Activated CD8-positive, alpha-beta T cell treated with anti-CD3 and anti-CD28 coated beads, Interleukin-2, amount 10 ng/mL, durations not matched to agents 7 days and 5 days (primary cell): Measurements from ENCODE around the gene GUCA2A. TPM values are rescaled to one million over a fixed set of nuclear protein-coding genes. Genes with fewer than 3 reads are reported as not detected.
A peak's percentile ranks its signal among the peaks of the same experiment; 100 is the strongest.

Source experiments
- ATAC-seq: fragments of 150-1000 bp; cut with Tn5 transposase; one replicate; pipeline ENCODE4 v1.10.0; 2021; ENCODE audit warnings: moderate library complexity
- CTCF ChIA-PET: fragments of 350-600 bp; sonication (Branson Sonifier 250); formaldehyde crosslinking; loops from one replicate; lab custom pipeline; 2021; ENCODE audit warnings: antibody characterized with exemption; lab: Charles Lee
- POLR2A ChIA-PET: fragments of 350-600 bp; sonication (Branson Sonifier 250); formaldehyde crosslinking; loops from one replicate; lab custom pipeline; 2021; ENCODE audit warnings: antibody characterized with exemption; lab: Charles Lee
- DNase-seq: peaks from one replicate; pipeline ENCODE4 v3.0.0-alpha.2; 2020
- H3K27ac Mint-ChIP-seq: one replicate; pipeline ENCODE4 v1.8.0; 2021; ENCODE audit warnings: mild to moderate bottlenecking, mixed read lengths
- H3K27me3 Mint-ChIP-seq: one replicate; pipeline ENCODE4 v1.8.0; 2021; ENCODE audit warnings: low read depth, mixed read lengths
- H3K36me3 Mint-ChIP-seq: one replicate; pipeline ENCODE4 v1.8.0; 2021; ENCODE audit warnings: low read depth, mixed read lengths
- H3K4me1 Mint-ChIP-seq: one replicate; pipeline ENCODE4 v1.8.0; 2021; ENCODE audit warnings: low read depth, mixed read lengths
- H3K4me3 Mint-ChIP-seq: one replicate; pipeline ENCODE4 v1.8.0; 2021; ENCODE audit warnings: mild to moderate bottlenecking, mixed read lengths
- H3K9me3 Mint-ChIP-seq: one replicate; pipeline ENCODE4 v1.8.0; 2022; ENCODE audit warnings: mixed read lengths; ENCODE audit not compliant: insufficient read depth
- total RNA-seq, 2 experiments: library from RNA; stranded (reverse); gene quantifications; one replicate each; pipeline ENCODE4 v1.2.3, GENCODE V29; 2021

GUCA2A gene
- total RNA-seq, 2 experiments from 2014 or later = not detected

DNA sequence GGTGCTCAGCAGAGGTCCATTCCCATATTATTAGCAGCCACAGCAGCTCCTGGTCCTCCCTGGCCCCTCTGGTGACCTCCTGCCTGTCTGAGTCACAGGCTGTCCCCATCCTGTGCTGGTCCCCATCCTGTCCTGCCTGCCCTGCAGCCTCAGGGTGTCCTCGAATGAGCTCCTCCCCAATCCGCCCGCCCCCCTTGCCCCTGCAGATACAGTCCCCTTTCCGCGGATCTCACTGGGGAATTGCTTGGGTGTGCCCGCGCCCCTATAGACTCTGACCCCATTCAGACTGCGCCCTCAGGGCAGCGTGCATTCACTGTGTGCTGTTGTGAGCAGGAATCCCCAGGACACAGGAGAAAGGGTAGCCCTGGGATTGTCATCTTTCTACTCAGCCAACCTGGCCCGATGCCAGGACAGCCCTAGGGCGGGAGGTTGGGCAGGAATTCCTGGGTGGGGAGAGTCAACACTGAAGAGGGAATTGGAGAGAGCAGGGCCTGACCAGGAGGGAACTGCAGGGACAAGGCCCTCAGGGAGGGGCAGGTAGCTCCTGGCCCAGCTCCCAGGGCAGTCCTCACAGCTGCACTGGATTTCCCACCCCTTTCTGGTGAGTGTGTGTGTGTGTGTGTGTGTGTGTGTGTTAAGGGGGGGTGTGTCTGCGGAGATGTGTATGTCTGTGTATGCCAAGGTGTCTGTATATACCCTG is 1.1 kb upstream of the GUCA2A start:
- DNase-seq (no peak), ATAC-seq (no peak)
- no peak overlapping the region for H3K4me3 Mint-ChIP-seq
- H3K27me3 Mint-ChIP-seq = peaks cover 4% of the 10 kb centered on the region
- ChIA-PET POLR2A (no interaction called here), CTCF (interaction anchor here (6.1 kb wide), 1 partner anchor 7 kb away, joined by 32 read pairs; no protein-coding TSS in a partner anchor)
- peaks cover 6% of the 10 kb centered on the region for H3K4me1 Mint-ChIP-seq
- peaks cover 10% of the 10 kb centered on the region for H3K9me3 Mint-ChIP-seq
- no peaks in the 10 kb centered on the region for H3K36me3 Mint-ChIP-seq
- H3K27ac Mint-ChIP-seq = no peak overlapping the region

GRCh38 chr1:42163536-42164503 is 725 bp downstream of the GUCA2A start:
- peaks cover 6% of the 10 kb centered on the region for H3K4me1 Mint-ChIP-seq
- no peak overlapping the region for H3K27ac Mint-ChIP-seq
- DNase-seq = no peak
- H3K9me3 Mint-ChIP-seq = peaks cover 13% of the 10 kb centered on the region
- no peak overlapping the region for H3K4me3 Mint-ChIP-seq
- ATAC-seq = no peak
- H3K36me3 Mint-ChIP-seq = no peaks in the 10 kb centered on the region
- H3K27me3 Mint-ChIP-seq = peaks cover 8% of the 10 kb centered on the region
- ChIA-PET CTCF (interaction anchor here (6.1 kb wide), 1 partner anchor 9 kb away, joined by 32 read pairs; no protein-coding TSS in a partner anchor), POLR2A (no interaction called here)

DNA sequence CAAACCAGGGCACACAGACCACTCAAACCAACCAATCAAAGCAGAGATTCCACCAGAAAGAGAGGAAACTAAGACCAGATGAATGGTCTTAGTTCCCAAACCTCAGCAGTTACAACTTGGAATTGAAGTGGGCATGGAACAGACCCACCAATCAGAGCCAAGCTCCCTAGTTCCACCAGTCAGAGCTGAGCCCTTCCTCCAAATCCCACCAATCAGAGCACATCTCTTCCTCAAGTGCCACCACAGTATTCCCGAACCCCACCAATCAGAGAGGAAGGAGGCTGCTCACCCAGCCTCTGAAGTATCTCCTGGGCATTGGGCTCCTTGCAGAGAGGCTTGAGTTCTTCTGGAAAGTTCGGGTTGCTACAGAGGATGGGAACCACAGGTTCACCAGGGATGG is 1.4 kb downstream of the GUCA2A start:
- Mint-ChIP-seq H3K4me1 (peaks cover 6% of the 10 kb centered on the region), H3K27ac (no peak overlapping the region), H3K27me3 (peaks cover 8% of the 10 kb centered on the region), H3K36me3 (no peaks in the 10 kb centered on the region), H3K4me3 (no peak overlapping the region), H3K9me3 (peaks cover 13% of the 10 kb centered on the region)
- POLR2A ChIA-PET = no interaction called here
- DNase-seq = no peak
- CTCF ChIA-PET = interaction anchor here (6.1 kb wide), 1 partner anchor 10 kb away, joined by 32 read pairs; no protein-coding TSS in a partner anchor
- ATAC-seq = no peak

DNA sequence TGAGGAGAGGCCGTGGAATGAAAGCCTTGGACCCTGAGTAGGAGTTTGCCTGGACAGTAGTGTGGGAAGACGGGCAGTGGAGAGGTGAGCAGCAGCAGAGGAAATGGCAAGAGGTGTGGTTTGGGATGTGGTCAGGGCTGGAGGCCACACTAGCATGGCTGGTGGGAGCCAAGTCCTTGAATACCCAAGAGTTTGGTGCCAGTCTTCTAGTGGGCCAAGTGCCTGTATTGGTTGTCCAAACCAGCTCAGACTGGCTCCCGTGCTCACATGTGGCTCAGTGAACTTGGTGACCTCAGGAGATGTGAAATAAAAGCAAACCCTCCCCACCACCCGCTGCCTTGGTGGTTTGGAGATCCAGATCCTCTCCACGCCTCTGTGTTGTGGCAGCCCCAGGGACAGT is 2.4 kb downstream of the GUCA2A start:
- Mint-ChIP-seq H3K27ac (no peak overlapping the region), H3K9me3 (peaks cover 13% of the 10 kb centered on the region), H3K4me1 (peaks cover 14% of the 10 kb centered on the region), H3K36me3 (no peaks in the 10 kb centered on the region), H3K27me3 (peaks cover 8% of the 10 kb centered on the region), H3K4me3 (no peak overlapping the region)
- ATAC-seq (no peak), DNase-seq (no peak)
- CTCF ChIA-PET = interaction anchor here (6.1 kb wide), 1 partner anchor 11 kb away, joined by 32 read pairs; no protein-coding TSS in a partner anchor
- POLR2A ChIA-PET = no interaction called here

DNA sequence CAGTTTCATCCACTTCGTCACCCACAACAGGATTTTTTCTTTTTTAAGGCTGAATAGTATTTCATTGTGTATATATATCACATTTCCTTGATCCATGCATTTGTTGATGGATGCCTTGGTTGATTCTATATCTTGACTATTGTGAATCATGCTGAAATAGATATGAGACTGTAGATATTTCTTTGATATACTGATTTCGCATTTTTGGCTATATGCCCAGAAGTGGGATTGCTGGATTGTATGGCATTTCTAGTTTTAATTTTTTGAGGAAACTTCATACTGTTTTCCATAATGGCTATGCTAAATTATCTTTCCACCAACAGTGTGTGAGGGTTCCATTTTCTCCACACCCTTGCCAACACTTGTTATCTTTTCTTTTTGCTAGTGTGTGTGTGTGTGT is 6.4 kb downstream of the GUCA2A start:
- ChIA-PET CTCF (interaction anchor here (0.6 to 4.1 kb wide), 4 partner anchors 11 to 1453 kb away, joined by 3 to 29 read pairs (median 4); no protein-coding TSS in a partner anchor), POLR2A (interaction anchor here (0.6 kb wide), 1 partner anchor 14 kb away, joined by 3 read pairs; no protein-coding TSS in a partner anchor)
- Mint-ChIP-seq H3K9me3 (peaks cover 13% of the 10 kb centered on the region), H3K4me3 (no peak overlapping the region), H3K36me3 (no peaks in the 10 kb centered on the region), H3K4me1 (peaks cover 14% of the 10 kb centered on the region), H3K27ac (no peak overlapping the region), H3K27me3 (peaks cover 8% of the 10 kb centered on the region)
- ATAC-seq (no peak), DNase-seq (no peak)

DNA sequence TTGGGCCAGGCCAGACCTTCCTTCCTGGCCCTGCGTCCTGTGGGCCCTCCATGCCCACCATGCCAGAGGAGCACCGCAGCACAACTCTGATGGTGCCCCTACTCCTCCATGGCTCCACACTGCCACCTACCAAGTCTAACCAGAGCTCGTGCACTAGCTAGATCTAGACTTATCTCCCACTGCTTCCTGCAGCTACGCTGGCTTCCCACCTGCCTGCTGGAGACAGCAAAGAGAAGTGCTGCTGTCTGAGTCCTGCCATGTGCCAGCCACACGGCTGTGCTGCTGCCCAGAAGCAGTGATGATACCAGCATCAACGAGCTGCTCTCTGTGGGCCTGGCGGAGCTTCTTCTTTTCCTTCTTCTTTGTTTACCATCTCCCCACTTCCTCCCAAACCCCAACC is 6.9 kb downstream of the GUCA2A start:
- Mint-ChIP-seq H3K9me3 (peaks cover 13% of the 10 kb centered on the region), H3K4me3 (no peak overlapping the region), H3K36me3 (no peaks in the 10 kb centered on the region), H3K4me1 (peaks cover 14% of the 10 kb centered on the region), H3K27ac (peak overlapping the region; percentile 22), H3K27me3 (peaks cover 8% of the 10 kb centered on the region)
- POLR2A ChIA-PET = no interaction called here
- CTCF ChIA-PET = interaction anchor here (0.6 to 4.1 kb wide), 4 partner anchors 10 to 1453 kb away, joined by 3 to 29 read pairs (median 4); no protein-coding TSS in a partner anchor
- DNase-seq = peak; percentile 25
- ATAC-seq = peak; percentile 42

DNA sequence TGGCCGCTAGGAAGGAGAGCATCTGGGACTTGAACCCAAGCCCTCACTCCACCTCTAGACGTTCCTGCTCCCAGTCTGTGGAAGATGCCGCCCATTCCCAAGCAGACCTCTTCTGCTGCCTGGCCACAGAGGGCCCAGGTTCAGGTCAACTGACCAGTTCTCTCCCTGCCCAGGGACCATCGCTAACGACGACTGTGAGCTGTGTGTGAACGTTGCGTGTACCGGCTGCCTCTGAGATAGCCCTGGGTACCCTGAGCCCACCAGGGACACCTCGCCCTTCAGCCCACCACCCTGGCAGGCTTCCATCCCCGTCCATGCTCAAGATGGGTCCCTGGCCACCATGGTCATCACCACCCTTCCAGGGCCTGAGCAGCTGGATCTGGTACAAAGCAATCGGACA is 9.2 kb downstream of the GUCA2A start:
- POLR2A ChIA-PET = no interaction called here
- Mint-ChIP-seq H3K27ac (no peak overlapping the region), H3K4me3 (no peak overlapping the region), H3K27me3 (peaks cover 9% of the 10 kb centered on the region), H3K9me3 (peaks cover under 1% of the 10 kb centered on the region), H3K4me1 (peaks cover 8% of the 10 kb centered on the region), H3K36me3 (no peaks in the 10 kb centered on the region)
- no peak for ATAC-seq
- CTCF ChIA-PET = interaction anchor here (1.2 to 4.1 kb wide), 2 partner anchors 18 to 581 kb away, joined by 3 to 29 read pairs; no protein-coding TSS in a partner anchor
- no peak for DNase-seq

DNA sequence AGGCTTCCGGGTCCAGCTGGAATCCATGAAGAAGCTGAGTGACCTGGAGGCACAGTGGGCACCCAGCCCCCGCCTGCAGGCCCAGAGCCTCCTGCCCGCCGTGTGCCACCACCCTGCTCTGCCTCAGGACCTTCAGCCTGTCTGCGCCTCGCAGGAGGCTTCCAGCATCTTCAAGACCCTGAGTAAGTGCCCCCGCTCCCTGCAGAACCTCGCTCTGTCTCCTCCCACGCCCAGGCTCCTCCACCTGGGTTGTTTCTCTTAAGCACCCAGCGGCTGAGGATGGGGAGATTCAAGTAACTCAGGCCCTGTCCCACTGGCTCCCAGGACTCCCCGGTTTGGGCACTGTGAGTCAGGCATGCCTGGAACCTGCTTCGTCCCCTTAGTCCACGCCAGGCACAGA is 9.9 kb downstream of the GUCA2A start:
- peaks cover 8% of the 10 kb centered on the region for H3K4me1 Mint-ChIP-seq
- H3K4me3 Mint-ChIP-seq = no peak overlapping the region
- DNase-seq (no peak), ATAC-seq (no peak)
- CTCF ChIA-PET = interaction anchor here (1.2 to 4.1 kb wide), 2 partner anchors 19 to 580 kb away, joined by 3 to 29 read pairs; no protein-coding TSS in a partner anchor
- POLR2A ChIA-PET = no interaction called here
- peaks cover 8% of the 10 kb centered on the region for H3K27me3 Mint-ChIP-seq
- no peaks in the 10 kb centered on the region for H3K36me3 Mint-ChIP-seq
- no peak overlapping the region for H3K27ac Mint-ChIP-seq
- H3K9me3 Mint-ChIP-seq = no peaks in the 10 kb centered on the region

DNA sequence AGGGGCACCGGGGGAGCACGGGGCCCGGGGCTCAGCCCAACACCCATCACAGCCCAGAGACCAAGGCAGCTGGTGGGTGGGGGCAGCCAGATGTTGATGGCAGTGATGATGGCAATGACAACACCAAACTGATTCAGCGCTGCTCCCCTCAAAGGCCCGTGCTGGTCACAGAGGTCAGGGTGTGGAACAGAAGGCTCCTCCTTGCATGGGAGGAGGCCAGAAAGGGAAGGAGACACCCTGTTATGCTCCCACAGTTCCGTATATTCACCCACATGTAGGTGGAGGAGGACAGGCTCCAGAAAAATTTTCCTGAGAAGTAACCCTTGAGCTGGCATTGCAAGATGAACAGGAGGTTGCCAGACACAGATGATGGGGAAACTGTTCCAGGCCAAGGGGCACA is 10.9 kb downstream of the GUCA2A start:
- H3K27me3 Mint-ChIP-seq = peaks cover 6% of the 10 kb centered on the region

GRCh38 chr1:42152907-42153600 is 11.5 kb downstream of the GUCA2A start, which contains the start of gene GUCA2B:
Gene GUCA2B, plus strand, starts transcription at chr1:42153410. Its CDS starts 41 bp downstream, at chr1:42153451.
- peaks cover 6% of the 10 kb centered on the region for H3K27me3 Mint-ChIP-seq
- peaks cover 7% of the 10 kb centered on the region for H3K4me1 Mint-ChIP-seq
- POLR2A ChIA-PET = no interaction called here

More for the DNA sequence above, 10.9 kb downstream of the GUCA2A start:
- Mint-ChIP-seq H3K36me3 (no peaks in the 10 kb centered on the region), H3K27ac (no peak overlapping the region), H3K4me1 (peaks cover 8% of the 10 kb centered on the region), H3K9me3 (no peaks in the 10 kb centered on the region), H3K4me3 (no peak overlapping the region)
- ATAC-seq (no peak), DNase-seq (no peak)
- ChIA-PET POLR2A (no interaction called here), CTCF (no interaction called here)

GRCh38 chr1:42152119-42152518 is 12.4 kb downstream of the GUCA2A start:
- no peaks in the 10 kb centered on the region for H3K4me1 Mint-ChIP-seq
- ATAC-seq (no peak), DNase-seq (no peak)
- H3K36me3 Mint-ChIP-seq = no peaks in the 10 kb centered on the region
- CTCF ChIA-PET = interaction anchor here (0.6 to 1.7 kb wide), 3 partner anchors 21 to 435 kb away, joined by 3 to 7 read pairs (median 3); no protein-coding TSS in a partner anchor
- peaks cover 6% of the 10 kb centered on the region for H3K27me3 Mint-ChIP-seq
- no peak overlapping the region for H3K27ac Mint-ChIP-seq
- H3K9me3 Mint-ChIP-seq = no peaks in the 10 kb centered on the region
- H3K4me3 Mint-ChIP-seq = no peak overlapping the region
- POLR2A ChIA-PET = interaction anchor here (0.6 kb wide), 1 partner anchor 610 kb away, joined by 3 read pairs; no protein-coding TSS in a partner anchor

More at GRCh38 chr1:42152907-42153600, 11.5 kb downstream of the GUCA2A start, which contains the start of gene GUCA2B:
- no peak within 1 kb of the TSS for H3K27ac Mint-ChIP-seq
- no peaks in the 10 kb centered on the region for H3K36me3 Mint-ChIP-seq
- CTCF ChIA-PET = no interaction called here
- DNase-seq (no peak), ATAC-seq (no peak)
- no peak within 1 kb of the TSS for H3K4me3 Mint-ChIP-seq
- H3K9me3 Mint-ChIP-seq = no peaks in the 10 kb centered on the region
